Peyer's patch (tissue), 4 donors: ENCODE results near the gene STUM.

Source experiments
- CTCF ChIP-seq, 6 experiments: fragments of 450-650 bp in 4 of 6; fragments of 200-600 bp in 2 of 6; sonication (generic) in 1 of 6; IDR thresholded peaks; one replicate each; pipeline ENCODE4 v1.5.1; 2017 to 2019; ENCODE audit warnings: antibody characterized with exemption in 6 of 6, mild to moderate bottlenecking in 3 of 6, moderate library complexity in 1 of 6
- POLR2A ChIP-seq, 2 donors: fragments of 450-650 bp; IDR thresholded peaks; one replicate each; pipeline ENCODE4 v1.5.1; 2017; ENCODE audit warnings: antibody characterized with exemption in 2 of 2, mild to moderate bottlenecking in 2 of 2, moderate library complexity in 2 of 2

- no peak for TF ChIP-seq CTCF (IDR thresholded peaks at IDR 0.05)
- TF ChIP-seq POLR2A (IDR thresholded peaks at IDR 0.05) = no peak
Measured at GRCh38 chr1:226578946-226579578, 30.5 kb downstream of the STUM start.
